ENCODE data around the gene MVK.

The MVK gene

DNA sequence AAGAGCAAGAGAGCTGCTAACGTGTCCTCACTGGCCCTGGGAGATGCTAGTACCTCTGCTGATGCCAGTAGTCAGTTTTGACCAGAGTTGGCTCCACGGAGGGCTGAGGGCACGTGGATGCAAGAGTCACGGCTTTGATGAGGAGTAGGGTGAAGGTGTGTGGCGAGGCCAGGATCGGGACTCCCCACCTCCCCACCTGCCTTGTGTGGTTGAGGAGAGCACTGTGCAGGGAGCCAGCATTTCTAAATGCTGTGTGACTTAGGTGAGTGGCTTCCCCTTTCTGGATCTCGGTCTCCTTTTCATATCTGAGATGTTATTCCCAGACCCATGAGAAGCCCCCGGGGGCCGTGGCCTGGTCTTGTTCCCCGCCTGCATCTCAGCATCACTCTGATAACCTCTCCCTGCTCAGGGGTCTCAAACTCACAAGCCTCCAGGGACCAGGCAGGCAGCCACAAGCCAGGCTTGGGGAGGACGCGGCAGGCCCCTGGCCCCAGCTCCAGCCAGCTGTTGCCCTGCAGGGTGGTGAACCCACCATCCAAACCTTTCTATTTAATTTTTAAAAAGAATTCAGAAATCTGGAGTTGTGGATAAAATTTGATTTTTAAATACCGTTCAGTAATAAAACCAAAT is 32.1 kb downstream of the MVK start:
- DNase-seq (ENCODE audit: extremely low read depth in 1 of 2, low read depth in 1 of 2), result no peak

DNA sequence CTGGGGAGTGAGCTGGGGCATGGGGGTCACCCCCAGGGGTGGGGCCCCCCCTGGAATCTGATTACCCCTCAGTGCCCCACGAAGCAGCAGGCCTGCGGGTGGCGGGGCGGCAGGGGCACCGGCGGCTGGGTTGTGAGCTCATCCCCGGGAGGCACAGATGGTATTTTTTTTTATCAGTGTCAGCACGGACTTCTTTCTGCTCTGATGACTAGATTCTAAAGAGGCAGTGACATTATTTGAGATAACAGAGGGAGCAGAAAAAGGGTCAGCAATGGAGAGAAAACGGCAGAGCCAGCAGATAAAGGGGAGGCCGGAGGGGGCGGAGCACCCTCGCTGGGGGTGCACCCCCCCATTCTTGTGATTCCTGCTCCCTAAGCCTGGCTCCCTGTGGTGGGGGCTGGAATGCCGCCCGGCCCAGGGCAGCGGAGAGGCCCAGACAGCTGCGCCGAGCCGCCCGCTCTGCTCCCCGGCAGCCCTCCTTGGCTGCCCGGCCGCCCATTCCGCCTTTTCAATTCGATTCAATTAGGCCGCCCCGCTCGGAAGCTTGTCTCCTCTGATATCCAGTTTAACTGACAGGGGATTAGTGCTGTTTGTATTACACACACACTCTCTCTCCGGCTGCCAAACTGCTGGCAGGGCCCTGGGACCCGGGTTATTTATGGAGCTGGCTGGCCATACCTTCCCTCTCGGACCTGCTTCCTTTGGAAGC is 32.9 kb downstream of the MVK start:
- no peak for DNase-seq (ENCODE audit: extremely low read depth in 1 of 2, low read depth in 1 of 2)

GRCh38 chr12:109607618-109608017 is 34.0 kb downstream of the MVK start:
- DNase-seq (ENCODE audit: extremely low read depth in 1 of 2, low read depth in 1 of 2), result no peak

- no peak for DNase-seq (ENCODE audit: extremely low read depth in 1 of 2, low read depth in 1 of 2)
Measured at GRCh38 chr12:109608270-109608669, 34.7 kb downstream of the MVK start.

DNA sequence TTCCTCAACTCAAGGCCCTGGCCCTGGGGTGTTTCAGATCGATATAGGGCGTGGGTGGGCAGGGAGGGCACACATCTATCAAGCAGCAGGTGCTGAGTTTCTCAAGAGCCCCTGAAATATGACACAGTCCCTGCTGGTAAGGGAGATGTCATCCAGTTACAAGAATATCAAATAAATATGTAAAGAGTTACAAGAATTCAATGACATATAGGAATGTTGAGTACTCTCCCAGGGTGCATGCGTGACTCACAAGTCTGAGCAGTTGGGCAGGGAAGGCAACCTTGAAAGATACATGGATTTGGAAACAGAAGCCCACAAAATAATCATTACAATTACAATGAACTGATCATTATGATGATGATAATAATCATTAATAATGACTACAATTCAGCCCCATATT is 35.2 kb downstream of the MVK start:
- no peak for DNase-seq (ENCODE audit: extremely low read depth in 1 of 2, low read depth in 1 of 2)

DNA sequence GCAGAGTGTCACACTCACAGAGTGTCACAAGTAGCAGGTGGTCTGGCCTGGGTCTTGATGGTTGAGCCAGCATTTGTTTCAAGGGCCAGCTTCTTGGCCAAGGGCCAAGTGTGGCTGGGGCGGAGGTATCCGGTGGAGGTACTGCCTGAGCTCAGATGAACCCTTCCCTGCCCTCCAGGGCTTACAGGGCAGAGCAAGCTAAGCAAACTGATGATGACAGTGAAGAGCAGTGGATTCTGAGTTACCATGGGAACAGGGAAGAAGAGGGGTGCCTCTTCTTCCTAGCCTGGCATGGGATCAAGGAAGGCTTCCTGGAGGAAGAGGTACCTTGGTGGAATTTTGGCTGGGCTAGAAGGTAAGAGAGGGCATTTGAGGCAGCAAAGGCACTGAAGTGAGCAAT is 35.7 kb downstream of the MVK start:
- no peak for DNase-seq (ENCODE audit: extremely low read depth in 1 of 2, low read depth in 1 of 2)

GRCh38 chr12:109610523-109610922 is 36.9 kb downstream of the MVK start:
- no peak for DNase-seq (ENCODE audit: extremely low read depth in 1 of 2, low read depth in 1 of 2)

DNA sequence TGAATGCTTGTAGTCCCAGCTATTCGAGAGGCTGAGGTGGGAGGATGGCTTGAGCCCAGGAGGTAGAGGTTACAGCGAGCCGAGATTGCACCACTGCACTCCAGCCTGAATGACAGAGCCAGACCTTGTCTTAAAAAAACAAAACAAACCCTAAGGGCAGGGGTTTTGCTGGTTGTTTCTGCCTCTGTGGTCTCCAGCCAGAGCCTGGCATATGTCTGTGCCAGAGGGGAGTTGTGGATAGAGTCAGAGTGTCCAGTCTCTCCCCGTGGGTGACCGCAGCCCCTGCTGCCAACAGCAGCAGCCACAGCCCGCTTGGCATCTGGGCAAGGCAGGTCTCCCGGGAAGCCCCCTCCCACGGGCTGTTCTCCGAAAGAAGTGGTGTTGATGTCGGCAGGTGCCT is 37.6 kb downstream of the MVK start:
- DNase-seq (ENCODE audit: extremely low read depth in 1 of 2, low read depth in 1 of 2), result no peak

- DNase-seq (ENCODE audit: extremely low read depth in 1 of 2, low read depth in 1 of 2), result no peak
Measured at GRCh38 chr12:109612003-109612402, 38.4 kb downstream of the MVK start.

GRCh38 chr12:109612975-109613502 is 39.4 kb downstream of the MVK start:
- no peak for DNase-seq (ENCODE audit: extremely low read depth in 1 of 2, low read depth in 1 of 2)

GRCh38 chr12:109613649-109614455 is 40.3 kb downstream of the MVK start:
- DNase-seq (ENCODE audit: extremely low read depth in 1 of 2, low read depth in 1 of 2), result no peak

- DNase-seq (ENCODE audit: extremely low read depth in 1 of 2, low read depth in 1 of 2), result no peak
Measured at GRCh38 chr12:109615556-109616229, 42.1 kb downstream of the MVK start.

DNA sequence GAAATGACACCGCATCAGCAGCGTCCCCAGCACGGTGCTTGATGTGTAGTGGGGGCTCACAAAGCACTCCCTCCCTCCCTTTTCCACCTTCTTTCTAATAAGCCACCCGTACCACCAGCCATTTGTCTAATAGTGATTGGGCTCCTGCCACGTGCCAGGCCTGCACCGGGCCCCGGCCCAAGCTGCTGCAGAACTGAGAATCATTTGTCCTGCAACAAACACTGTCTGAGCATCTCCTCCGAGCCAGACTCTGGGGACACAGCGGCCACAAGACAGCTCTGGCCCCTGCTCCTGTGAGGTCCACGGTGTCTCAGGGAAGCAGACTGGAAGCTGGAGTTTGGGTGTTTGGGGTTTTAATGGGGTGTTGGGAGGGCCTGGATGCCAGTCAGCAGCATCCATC is 43.9 kb downstream of the MVK start:
- DNase-seq (ENCODE audit: extremely low read depth in 1 of 2, low read depth in 1 of 2), result no peak

- DNase-seq (ENCODE audit: extremely low read depth in 1 of 2, low read depth in 1 of 2), result no peak
Measured at GRCh38 chr12:109618082-109618481, 44.5 kb downstream of the MVK start.

- DNase-seq (ENCODE audit: extremely low read depth in 1 of 2, low read depth in 1 of 2), result no peak
Measured at GRCh38 chr12:109619002-109619604, 45.5 kb downstream of the MVK start.

- DNase-seq (ENCODE audit: extremely low read depth in 1 of 2, low read depth in 1 of 2), result no peak
Measured at GRCh38 chr12:109621211-109621694, 47.7 kb downstream of the MVK start.

GRCh38 chr12:109621901-109622364 is 48.3 kb downstream of the MVK start:
- no peak for DNase-seq (ENCODE audit: extremely low read depth in 1 of 2, low read depth in 1 of 2)

DNA sequence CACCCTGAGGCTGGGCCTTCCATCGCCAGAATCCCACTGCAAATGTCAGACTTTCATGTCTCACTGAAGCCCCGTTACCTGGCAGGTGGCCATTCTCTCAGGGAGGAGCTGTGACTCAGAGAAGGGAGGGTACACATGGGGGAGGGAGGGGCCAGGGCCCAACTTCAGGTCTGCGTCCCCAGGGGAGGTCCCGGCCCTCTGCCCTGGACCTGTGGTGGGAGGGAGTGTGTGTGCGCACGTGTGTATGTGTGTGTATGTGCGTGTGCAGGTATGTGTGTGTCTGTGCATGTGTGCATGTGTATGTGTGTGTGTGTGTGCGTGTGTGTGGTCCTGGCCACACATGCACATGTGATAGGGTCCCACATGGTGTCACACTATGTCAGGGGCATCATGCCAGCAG is 50.9 kb downstream of the MVK start:
- DNase-seq (ENCODE audit: extremely low read depth in 1 of 2, low read depth in 1 of 2), result no peak

GRCh38 chr12:109625131-109625559 is 51.6 kb downstream of the MVK start:
- no peak for DNase-seq (ENCODE audit: extremely low read depth in 1 of 2, low read depth in 1 of 2)

- no peak for DNase-seq (ENCODE audit: extremely low read depth in 1 of 2, low read depth in 1 of 2)
Measured at GRCh38 chr12:109625749-109626377, 52.3 kb downstream of the MVK start.
